ENCODE measurements around the gene CBLC.

Gene CBLC

GRCh38 chr19:44741841-44742329 is 35.8 kb upstream of the CBLC start:
- ATAC-seq (ENCODE audit: insufficient read depth, low read depth) (no peak), DNase-seq (no peak)
- no peak overlapping the region for H3K4me2 ChIP-seq (ENCODE audit: insufficient read depth, low read length)
- H3K9ac ChIP-seq (ENCODE audit: low read depth, low read length): no peak overlapping the region
- TF ChIP-seq CTCF (IDR thresholded peaks at IDR 0.05; ENCODE audit: borderline replicate concordance, extremely low read depth, low read length, poor library complexity, severe bottlenecking) (no peak), EZH2 (IDR thresholded peaks at IDR 0.05; ENCODE audit: borderline replicate concordance, low read depth, low read length, severe bottlenecking) (no peak)
- no peak overlapping the region for H3K4me3 ChIP-seq (ENCODE audit: low read depth in 1 of 2, low read length in 2 of 2)
- peaks cover 7% of the 10 kb centered on the region for H4K20me1 ChIP-seq (ENCODE audit: insufficient read depth, low read length)
- no peaks in the 10 kb centered on the region for H3K36me3 ChIP-seq (ENCODE audit: insufficient read depth, low read length)
- H3K27ac ChIP-seq (ENCODE audit: low read length): no peak overlapping the region
- peaks cover 6% of the 10 kb centered on the region for H3K27me3 ChIP-seq (ENCODE audit: insufficient read depth, low read length, poor library complexity)
- H3K9me3 ChIP-seq (ENCODE audit: insufficient read depth, low read length, severe bottlenecking): no peaks in the 10 kb centered on the region
- no peak overlapping the region for H2AFZ ChIP-seq (ENCODE audit: low read depth, low read length)
- H3K79me2 ChIP-seq (ENCODE audit: insufficient read depth, low read length): no peaks in the 10 kb centered on the region
- 0 out of 2 replicates have a peak, but pooled peaks cover under 1% of the 10 kb centered on the region for H3K4me1 ChIP-seq (ENCODE audit: insufficient read depth, low read length)

- ATAC-seq (ENCODE audit: insufficient read depth, low read depth) (no peak), DNase-seq (no peak)
- Histone ChIP-seq H3K4me2 (ENCODE audit: insufficient read depth, low read length) (no peak overlapping the region), H3K36me3 (ENCODE audit: insufficient read depth, low read length) (no peaks in the 10 kb centered on the region), H3K9me3 (ENCODE audit: insufficient read depth, low read length, severe bottlenecking) (no peaks in the 10 kb centered on the region), H3K9ac (ENCODE audit: low read depth, low read length) (no peak overlapping the region), H3K4me1 (ENCODE audit: insufficient read depth, low read length) (peaks cover 6% of the 10 kb centered on the region), H4K20me1 (ENCODE audit: insufficient read depth, low read length) (peaks cover 7% of the 10 kb centered on the region), H3K27ac (ENCODE audit: low read length) (no peak overlapping the region), H3K4me3 (ENCODE audit: low read depth in 1 of 2, low read length in 2 of 2) (no peak overlapping the region), H3K27me3 (ENCODE audit: insufficient read depth, low read length, poor library complexity) (peaks cover 12% of the 10 kb centered on the region), H2AFZ (ENCODE audit: low read depth, low read length) (no peak overlapping the region), H3K79me2 (ENCODE audit: insufficient read depth, low read length) (no peaks in the 10 kb centered on the region)
- no peak for TF ChIP-seq CTCF (IDR thresholded peaks at IDR 0.05; ENCODE audit: borderline replicate concordance, extremely low read depth, low read length, poor library complexity, severe bottlenecking)
- TF ChIP-seq EZH2 (IDR thresholded peaks at IDR 0.05; ENCODE audit: borderline replicate concordance, low read depth, low read length, severe bottlenecking): no peak
Observed at GRCh38 chr19:44742330-44743061, 35.2 kb upstream of the CBLC start.

GRCh38 chr19:44744871-44745332 is 32.8 kb upstream of the CBLC start:
- no peak overlapping the region for H2AFZ ChIP-seq (ENCODE audit: low read depth, low read length)
- no peak for ATAC-seq (ENCODE audit: insufficient read depth, low read depth)
- H3K27ac ChIP-seq (ENCODE audit: low read length): no peak overlapping the region
- H3K9me3 ChIP-seq (ENCODE audit: insufficient read depth, low read length, severe bottlenecking): no peaks in the 10 kb centered on the region
- H3K4me1 ChIP-seq (ENCODE audit: insufficient read depth, low read length): peaks cover 13% of the 10 kb centered on the region
- H3K79me2 ChIP-seq (ENCODE audit: insufficient read depth, low read length): no peaks in the 10 kb centered on the region
- H3K4me2 ChIP-seq (ENCODE audit: insufficient read depth, low read length): no peak overlapping the region
- no peak overlapping the region for H3K9ac ChIP-seq (ENCODE audit: low read depth, low read length)
- TF ChIP-seq EZH2 (IDR thresholded peaks at IDR 0.05; ENCODE audit: borderline replicate concordance, low read depth, low read length, severe bottlenecking): no peak
- no peak for TF ChIP-seq CTCF (IDR thresholded peaks at IDR 0.05; ENCODE audit: borderline replicate concordance, extremely low read depth, low read length, poor library complexity, severe bottlenecking)
- DNase-seq: no peak
- peaks cover 19% of the 10 kb centered on the region for H3K27me3 ChIP-seq (ENCODE audit: insufficient read depth, low read length, poor library complexity)
- no peaks in the 10 kb centered on the region for H3K36me3 ChIP-seq (ENCODE audit: insufficient read depth, low read length)
- H4K20me1 ChIP-seq (ENCODE audit: insufficient read depth, low read length): peaks cover 11% of the 10 kb centered on the region
- no peak overlapping the region for H3K4me3 ChIP-seq (ENCODE audit: low read depth in 1 of 2, low read length in 2 of 2)

Measured in DND-41 (cell line).